Mesangial cell (primary cell): Measurements from ENCODE around the gene METTL24. TPM values are rescaled to one million over a fixed set of nuclear protein-coding genes. Genes with fewer than 3 reads are reported as not detected.

ENCODE experiments used
- total RNA-seq: library from RNA; depleted of rRNA; stranded (reverse); fragments of >200 nt; gene quantifications from 2 replicates; pipeline ENCODE4 v1.2.3, GENCODE V29; 2015

The METTL24 gene
- 0.65 and 6.6 TPM in 2 replicates for total RNA-seq

GRCh38 chr6:110357664-110358552, at the start of gene METTL24:
METTL24 (minus strand) TSS chr6:110358349; CDS start chr6:110358272, 77 bp downstream.

Other genes with a start within 250 kb of the METTL24 start
- 9.5 and 18.6 TPM in 2 replicates for gene WASF1, start 178.7 kb downstream of the METTL24 start, total RNA-seq
- gene CDC40, start 177.9 kb downstream of the METTL24 start, total RNA-seq: 8.0 and 8.7 TPM in 2 replicates
- 0.16 and 0.25 TPM in 2 replicates for gene DDO, start 57.2 kb upstream of the METTL24 start, total RNA-seq
- gene SLC22A16, start 118.3 kb upstream of the METTL24 start, total RNA-seq: 2.3 TPM in 1 of 2 replicates, not detected in the other